Measurements from ENCODE around the gene RUNX2. TPM values are rescaled to one million over a fixed set of nuclear protein-coding genes. Genes with fewer than 3 reads are reported as not detected.

RUNX2 gene
- total and polyA plus RNA-seq, 9 of the 15 experiments (the other 6 are each of a cell fraction or from before 2014, with no cell fraction given) = 0.29 to 1.00 (median 0.43) TPM

GRCh38 chr6:45351667-45352066, 23.5 kb downstream of the RUNX2 start (continued):
- TF ChIP-seq ZBTB5 (IDR thresholded peaks at IDR 0.05) (no peak), MAFK (IDR thresholded peaks at IDR 0.05; ENCODE audit: low read length) (peak; percentile 96), NKRF (IDR thresholded peaks at IDR 0.05; ENCODE audit: borderline replicate concordance) (no peak), NFRKB (IDR thresholded peaks at IDR 0.05; ENCODE audit: low read depth) (no peak), ARID1B (IDR thresholded peaks at IDR 0.05) (peak; percentile 69), CHCHD3 (CRISPR knock-in tag; IDR thresholded peaks at IDR 0.05) (no peak), BRD9 (IDR thresholded peaks at IDR 0.05; ENCODE audit: low read depth, partially characterized antibody) (no peak), TRIM28 (IDR thresholded peaks at IDR 0.05) (no peak), FOXM1 (IDR thresholded peaks at IDR 0.05; ENCODE audit: low read depth) (no peak), FOXM1 (CRISPR knock-in tag; IDR thresholded peaks at IDR 0.05; ENCODE audit: low read depth) (no peak), RBM15 (IDR thresholded peaks at IDR 0.05; ENCODE audit: insufficient read depth, low read length) (no peak), HNRNPUL1 (IDR thresholded peaks at IDR 0.05; ENCODE audit: low read length) (no peak), HDAC2 (IDR thresholded peaks at IDR 0.05) (0 out of 2 replicates have a peak, but pooled peaks have one; percentile 38), BMI1 (IDR thresholded peaks at IDR 0.05; ENCODE audit: low read length) (no peak), MAFF (IDR thresholded peaks at IDR 0.05; ENCODE audit: low read length) (peak; percentile 97), NCOR1 (IDR thresholded peaks at IDR 0.05) (no peak), CXXC5 (CRISPR knock-in tag; IDR thresholded peaks at IDR 0.05) (no peak), HCFC1 (IDR thresholded peaks at IDR 0.05; ENCODE audit: low read depth, low read length) (no peak), TAF15 (IDR thresholded peaks at IDR 0.05; ENCODE audit: low read depth, low read length) (no peak), CBFA2T3 (IDR thresholded peaks at IDR 0.05) (peak; percentile 69), THRAP3 (IDR thresholded peaks at IDR 0.05; ENCODE audit: borderline replicate concordance) (no peak), HNRNPH1 (optimal IDR thresholded peaks at IDR 0.05; ENCODE audit: low read depth, low read length) (no peak), ZBTB2 (IDR thresholded peaks at IDR 0.05) (no peak), SMAD4 (CRISPR knock-in tag; conservative IDR thresholded peaks at IDR 0.05) (no peak), ZC3H8 (IDR thresholded peaks at IDR 0.05) (no peak), ILK (tag; IDR thresholded peaks at IDR 0.05; ENCODE audit: borderline replicate concordance, low read depth) (no peak), EHMT2 (IDR thresholded peaks at IDR 0.05) (no peak; the same call in 1 of the 2 replicates), SMARCA4 (IDR thresholded peaks at IDR 0.05) (peak; percentile 74), CBX2 (IDR thresholded peaks at IDR 0.05; ENCODE audit: insufficient read depth, low read length, poor library complexity, severe bottlenecking) (no peak)

Measured in K562 (cell line).